H1 (cell line): Measurements from ENCODE around the gene ELAVL1. TPM values are rescaled to one million over a fixed set of nuclear protein-coding genes. Genes with fewer than 3 reads are reported as not detected.

Experiments
- CTCF ChIA-PET: fragments of 300-600 bp; sonication (Branson Sonifier 250); formaldehyde crosslinking; loops from one replicate; lab custom pipeline; 2021; ENCODE audit not compliant: partially characterized antibody; lab: Charles Lee
- POLR2A ChIA-PET: fragments of 300-600 bp; sonication (Branson Sonifier 250); formaldehyde crosslinking; loops from one replicate; lab custom pipeline; 2021; ENCODE audit warnings: inconsistent platforms; ENCODE audit not compliant: partially characterized antibody; lab: Charles Lee
- DNase-seq, 2 experiments: peaks; one replicate each; pipeline versions ENCODE4 v3.0.0 to v3.0.0-alpha.2; 2010 to 2022; ENCODE audit warnings: low spot score in 2 of 2, low read depth in 1 of 2, mixed read lengths in 1 of 2
- FAIRE-seq: peaks from 2 replicates; lab custom pipeline; 2011; peaks lifted over from hg19 to GRCh38; lab: Jason Lieb, UNC
- H2AFZ ChIP-seq: 2 replicates; pipeline ENCODE4 v1.8.1; 2012; ENCODE audit warnings: low read length, inconsistent platforms
- H2AK5ac ChIP-seq: 2 replicates; pipeline ENCODE4 v1.6.1; 2013; ENCODE audit warnings: low read depth, low read length
- H2BK120ac ChIP-seq: replicated peaks from 2 replicates; pipeline ENCODE3; 2013; ENCODE audit warnings: low read depth, low read length, inconsistent platforms
- H2BK12ac ChIP-seq: 2 replicates; pipeline ENCODE4 v1.6.1; 2013; ENCODE audit warnings: low read depth, low read length
- H2BK15ac ChIP-seq: 2 replicates; pipeline ENCODE4 v1.6.1; 2013; ENCODE audit warnings: low read length
- H2BK20ac ChIP-seq: 2 replicates; pipeline ENCODE4 v1.6.1; 2013; ENCODE audit warnings: low read length
- H2BK5ac ChIP-seq: 2 replicates; pipeline ENCODE4 v1.6.1; 2013; ENCODE audit warnings: low read depth, low read length
- H3K14ac ChIP-seq: 2 replicates; pipeline ENCODE4 v1.6.1; 2013; ENCODE audit warnings: inconsistent platforms; ENCODE audit not compliant: insufficient read length
- H3K18ac ChIP-seq: 2 replicates; pipeline ENCODE4 v1.6.1; 2013; ENCODE audit warnings: low read length; ENCODE audit errors: extremely low read depth
- H3K23ac ChIP-seq: 2 replicates; pipeline ENCODE4 v1.6.1; 2013; ENCODE audit warnings: inconsistent platforms; ENCODE audit not compliant: insufficient read length
- H3K23me2 ChIP-seq: 2 replicates; pipeline ENCODE4 v1.6.1; 2013; ENCODE audit warnings: low read depth, low read length
- H3K27ac ChIP-seq: 2 replicates; pipeline ENCODE4 v1.6.1; 2011; ENCODE audit warnings: low read depth, low read length, inconsistent platforms
- H3K27me3 ChIP-seq, 4 experiments: replicated peaks in 1 of 4; 1 replicate in 1 of 4; 2 replicates in 3 of 4; pipeline versions ENCODE4 v1.6.1 to v1.8.1; 2011 to 2013; ENCODE audit warnings: low read length in 3 of 4, mild to moderate bottlenecking in 3 of 4, inconsistent platforms in 2 of 4, mixed read lengths in 2 of 4, moderate library complexity in 1 of 4; ENCODE audit not compliant: control insufficient read depth in 3 of 4, insufficient read depth in 3 of 4; ENCODE audit errors: extremely low read depth in 1 of 4
- H3K36me3 ChIP-seq, 4 experiments: 2 replicates each; pipeline versions ENCODE4 v1.6.1 to v1.8.1; 2011 to 2013; ENCODE audit warnings: mild to moderate bottlenecking in 4 of 4, low read length in 3 of 4, moderate library complexity in 2 of 4, control low read depth in 1 of 4, inconsistent platforms in 1 of 4; ENCODE audit not compliant: insufficient read depth in 4 of 4, control insufficient read depth in 2 of 4
- H3K4ac ChIP-seq: replicated peaks from 2 replicates; pipeline ENCODE3; 2013; ENCODE audit warnings: low read length, low read depth, mixed read lengths, inconsistent platforms; ENCODE audit not compliant: insufficient read length
- H3K4me1 ChIP-seq, 4 experiments: replicated peaks in 1 of 4; 1 replicate in 1 of 4; 2 replicates in 3 of 4; pipeline versions ENCODE4 v1.6.1 to v1.8.1; 2011 to 2013; ENCODE audit warnings: low read length in 3 of 4, inconsistent platforms in 2 of 4, mixed read lengths in 1 of 4; ENCODE audit not compliant: insufficient read depth in 4 of 4, control insufficient read depth in 3 of 4
- H3K4me2 ChIP-seq, 2 experiments: 2 replicates each; pipeline versions ENCODE4 v1.6.1 to v1.8.1; 2011 to 2013; ENCODE audit warnings: low read depth in 2 of 2, low read length in 2 of 2, control low read depth in 1 of 2, inconsistent platforms in 1 of 2, mild to moderate bottlenecking in 1 of 2; ENCODE audit not compliant: insufficient read depth in 1 of 2
- H3K4me3 ChIP-seq, 4 experiments: fragments of 200-600, 300-600 bp in 1 of 4; sonication (generic), shearing (Covaris generic), sonication (Bioruptor Twin) in 1 of 4; 2 replicates each; pipeline versions ENCODE4 v1.5.1 to v1.8.1; 2011 to 2016; ENCODE audit warnings: low read length in 4 of 4, low read depth in 3 of 4, control low read depth in 2 of 4, inconsistent platforms in 2 of 4, mild to moderate bottlenecking in 2 of 4, mixed read lengths in 1 of 4, moderate library complexity in 1 of 4; ENCODE audit not compliant: insufficient read depth in 2 of 4; ENCODE audit errors: extremely low read depth in 1 of 4
- H3K56ac ChIP-seq: replicated peaks from 2 replicates; pipeline ENCODE3; 2013; ENCODE audit warnings: low read depth, mild to moderate bottlenecking, mixed read lengths, low read length, inconsistent platforms; ENCODE audit not compliant: insufficient read length
- H3K79me1 ChIP-seq: 2 replicates; pipeline ENCODE4 v1.6.1; 2013; ENCODE audit warnings: low read depth, low read length, control low read depth
- H3K79me2 ChIP-seq, 2 experiments: 2 replicates each; pipeline versions ENCODE4 v1.6.1 to v1.8.1; 2012 to 2013; ENCODE audit warnings: low read length in 2 of 2, mild to moderate bottlenecking in 2 of 2, inconsistent platforms in 1 of 2; ENCODE audit not compliant: insufficient read depth in 2 of 2, control insufficient read depth in 1 of 2
- H3K9ac ChIP-seq, 4 experiments: replicated peaks in 1 of 4; 1 replicate in 1 of 4; 2 replicates in 3 of 4; pipeline versions ENCODE4 v1.6.1 to v1.8.1; 2011 to 2013; ENCODE audit warnings: low read depth in 3 of 4, low read length in 3 of 4, control low read depth in 2 of 4, mild to moderate bottlenecking in 2 of 4, moderate library complexity in 2 of 4, inconsistent platforms in 1 of 4; ENCODE audit errors: extremely low read depth in 1 of 4
- H3K9me3 ChIP-seq, 2 experiments: 2 replicates each; pipeline versions ENCODE4 v1.6.1 to v1.8.1; 2012 to 2013; ENCODE audit warnings: mild to moderate bottlenecking in 2 of 2, moderate library complexity in 2 of 2, control low read depth in 1 of 2, inconsistent platforms in 1 of 2, low read depth in 1 of 2, low read length in 1 of 2, mixed read lengths in 1 of 2; ENCODE audit not compliant: insufficient read depth in 2 of 2
- H4K20me1 ChIP-seq, 2 experiments: replicated peaks in 1 of 2; 2 replicates each; pipeline versions ENCODE3 to v1.8.1; 2011 to 2013; ENCODE audit warnings: inconsistent platforms in 2 of 2, low read length in 2 of 2, mild to moderate bottlenecking in 1 of 2; ENCODE audit not compliant: insufficient read depth in 2 of 2, control insufficient read depth in 1 of 2
- H4K5ac ChIP-seq: 2 replicates; pipeline ENCODE4 v1.6.1; 2013; ENCODE audit warnings: low read length, low read depth, mixed read lengths, inconsistent platforms; ENCODE audit not compliant: insufficient read length
- H4K8ac ChIP-seq: 2 replicates; pipeline ENCODE4 v1.8.0; 2013; ENCODE audit warnings: mild to moderate bottlenecking, moderate library complexity, low read length, inconsistent platforms; ENCODE audit not compliant: insufficient read depth; ENCODE audit errors: extremely low read depth
- H4K91ac ChIP-seq: replicated peaks from 2 replicates; pipeline ENCODE3; 2013; ENCODE audit warnings: low read length, mixed read lengths, inconsistent platforms; ENCODE audit not compliant: insufficient read length
- GTF2F1 ChIP-seq: IDR thresholded peaks from 2 replicates; pipeline ENCODE4 v1.6.1; 2012; ENCODE audit warnings: low read depth, low read length, improper control_type of control experiment, borderline replicate concordance
- KDM5A ChIP-seq: fragments of 200-600 bp; IDR thresholded peaks from 2 replicates; pipeline ENCODE4 v1.7.1; 2012; ENCODE audit warnings: mild to moderate bottlenecking, low read length, inconsistent platforms, mixed read lengths
- SP1 ChIP-seq: IDR thresholded peaks from 2 replicates; pipeline ENCODE4 v1.6.1; 2011; ENCODE audit warnings: low read depth, low read length
- TAF1 ChIP-seq: IDR thresholded peaks from 2 replicates; pipeline ENCODE4 v1.6.1; 2011; ENCODE audit warnings: mild to moderate bottlenecking, low read depth, low read length
- TAF7 ChIP-seq: optimal IDR thresholded peaks from 2 replicates; pipeline ENCODE3; 2011; ENCODE audit warnings: low read depth, mild to moderate bottlenecking, inconsistent platforms, low read length, moderate library complexity, borderline replicate concordance
- USF2 ChIP-seq: IDR thresholded peaks from 2 replicates; pipeline ENCODE4 v1.6.1; 2011; ENCODE audit warnings: low read length, improper control_type of control experiment
- WGBS, 2 experiments: shearing (Covaris generic) in 1 of 2; methylation state at CpG; one replicate each; pipeline versions ENCODE4 v1.1.6 to v1.1.7; 2013 to 2015; ENCODE audit warnings: low lambda C conversion rate in 2 of 2, mixed read lengths in 2 of 2, inconsistent platforms in 1 of 2, low coverage in 1 of 2, missing lambda C conversion rate in 1 of 2; ENCODE audit not compliant: insufficient replicate concordance in 2 of 2, insufficient coverage in 1 of 2, insufficient read length in 1 of 2; ENCODE audit errors: extremely low coverage in 1 of 2, missing lambda C conversion rate in 1 of 2; 5-methylcytosine and 5-hydroxymethylcytosine counted together
- polyA plus RNA-seq, 7 experiments: library from polyadenylated mRNA; depleted of rRNA in 3 of 7; stranded (reverse) in 5 of 7; unstranded in 2 of 7; fragments of >200 nt in 5 of 7; fragments of 200-250 nt in 2 of 7; gene quantifications; 1 replicate in 5 of 7; 2 replicates in 1 of 7; 4 replicates in 1 of 7; pipeline versions ENCODE4 v1.2.1 to v1.2.3, GENCODE V29; 2011 to 2013; ENCODE audit warnings: missing spikeins in 2 of 7, mixed read lengths in 2 of 7
- total RNA-seq: library from RNA; stranded (reverse); fragmentation: NEBNext Ultra II Directional; extraction: Animal tissue kit (Norgen Biotek cat#: 25700); gene quantifications from 2 replicates; pipeline ENCODE4 v1.2.1, GENCODE V29; 2021

ELAVL1 gene
- total and polyA plus RNA-seq, 2 of the 8 experiments (the other 6 are each of a cell fraction or from before 2014, with no cell fraction given) = 56.7 to 163 TPM

GRCh38 chr19:7922836-7923195 is 82.6 kb downstream of the ELAVL1 start:
- Histone ChIP-seq H4K91ac (no peak overlapping the region), H4K8ac (no peak overlapping the region), H3K4me2 (no peak overlapping the region), H3K18ac (no peak overlapping the region), H2AFZ (no peak overlapping the region), H3K4me1 (peaks cover 0 to 21% (median 9%) of the 10 kb centered on the region in 4 experiments; a peak in 5 of 7 replicates), H3K14ac (no peak overlapping the region), H2BK120ac (no peak overlapping the region), H2BK20ac (no peak overlapping the region), H2BK12ac (no peak overlapping the region), H2BK15ac (no peak overlapping the region), H3K9me3 (no peaks in the 10 kb centered on the region), H3K27me3 (peaks cover 0 to 11% (median 11%) of the 10 kb centered on the region in 4 experiments; a peak in 5 of 7 replicates), H2BK5ac (no peak overlapping the region)
- 87% methylated on average over 8 of the region's 8 CpGs; no CpG with 5 or more reads in 1 of the 2 experiments for WGBS, 2 experiments
- TF ChIP-seq TAF7 (no peak), GTF2F1 (no peak), USF2 (no peak), SP1 (no peak), TAF1 (no peak), KDM5A (no peak)
- TF ChIP-seq, all 59 proteins: peak for 0
- Histone ChIP-seq H3K23me2 (peaks cover 14% of the 10 kb centered on the region), H4K5ac (no peak overlapping the region), H3K36me3 (peaks cover 0 to 3% (median 0%) of the 10 kb centered on the region in 4 experiments; a peak in 2 of 8 replicates), H3K79me1 (no peaks in the 10 kb centered on the region), H3K79me2 (no peaks in the 10 kb centered on the region), H3K27ac (no peak overlapping the region), H3K4me3 (no peak overlapping the region), H3K56ac (no peak overlapping the region), H3K4ac (no peak overlapping the region), H3K9ac (no peak overlapping the region), H3K23ac (no peak overlapping the region), H2AK5ac (no peak overlapping the region), H4K20me1 (peaks cover 10 to 18% of the 10 kb centered on the region in 2 experiments)
- DNase-seq (no peak), FAIRE-seq (no peak)
- CTCF ChIA-PET = interaction anchor here (0.6 to 9.0 kb wide), 7 partner anchors 14 to 84 kb away, joined by 3 to 112 read pairs (median 4); partner anchors contain the start of gene TIMM44
- POLR2A ChIA-PET = interaction anchor here (1.5 to 10.6 kb wide), 5 partner anchors 19 to 58 kb away, joined by 3 to 106 read pairs (median 5); partner anchors contain the start of gene TIMM44
